H1 (cell line): Measurements from ENCODE around the gene SLC35F6.
"Not testable (repeated sequence)": the region's sequence is repeated elsewhere in the genome, so short reads cannot be mapped to it uniquely, and the experiment has no call there.

Experiments
- CEBPB ChIP-seq: IDR thresholded peaks from 2 replicates; pipeline ENCODE4 v1.6.1; 2012; ENCODE audit warnings: low read depth, low read length
- FOSL1 ChIP-seq: IDR thresholded peaks from 2 replicates; pipeline ENCODE4 v1.6.1; 2011; ENCODE audit warnings: mild to moderate bottlenecking, low read depth, low read length, moderate library complexity; ENCODE audit not compliant: insufficient read depth
- TF ChIP-seq, protein P1 (sequence below), 3 experiments: IDR thresholded peaks; 1 replicate in 2 of 3; 2 replicates in 1 of 3; pipeline versions ENCODE4 v1.5.1 to v1.6.1; 2011; ENCODE audit warnings: low read length in 3 of 3, mild to moderate bottlenecking in 3 of 3, inconsistent platforms in 2 of 3, low read depth in 1 of 3, moderate library complexity in 1 of 3; ENCODE audit not compliant: insufficient read depth in 1 of 3; ENCODE audit errors: control extremely low read depth in 1 of 3

DNA sequence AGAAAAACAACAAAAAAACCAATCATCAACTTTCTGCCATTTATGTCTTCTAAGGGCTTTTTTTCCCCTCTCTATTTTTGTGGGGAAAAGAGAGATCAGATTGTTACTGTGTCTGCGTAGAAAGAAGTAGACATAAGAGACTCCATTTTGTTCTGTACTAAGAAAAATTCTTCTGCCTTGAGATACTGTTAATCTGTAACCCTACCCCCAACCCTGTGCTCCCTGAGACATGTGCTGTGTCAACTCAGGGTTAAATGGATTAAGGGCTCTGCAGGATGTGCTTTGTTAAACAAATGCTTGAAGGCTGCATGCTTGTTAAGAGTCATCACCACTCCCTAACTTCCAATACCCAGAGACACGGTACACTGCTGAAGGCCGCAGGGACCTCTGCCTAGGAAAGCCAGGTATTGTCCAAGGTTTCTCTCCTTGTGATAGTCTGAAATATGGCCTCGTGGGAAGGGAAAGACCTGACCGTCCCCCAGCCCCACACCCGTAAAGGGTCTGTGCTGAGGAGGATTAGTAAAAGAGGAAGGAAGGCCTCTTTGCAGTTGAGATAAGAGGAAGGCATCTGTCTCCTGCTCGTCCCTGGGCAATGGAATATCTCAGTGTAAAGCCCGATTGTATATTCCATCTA is 14.2 kb upstream of the SLC35F6 start:
- not testable (repeated sequence) for TF ChIP-seq CEBPB, FOSL1
- TF ChIP-seq, protein P1, sequence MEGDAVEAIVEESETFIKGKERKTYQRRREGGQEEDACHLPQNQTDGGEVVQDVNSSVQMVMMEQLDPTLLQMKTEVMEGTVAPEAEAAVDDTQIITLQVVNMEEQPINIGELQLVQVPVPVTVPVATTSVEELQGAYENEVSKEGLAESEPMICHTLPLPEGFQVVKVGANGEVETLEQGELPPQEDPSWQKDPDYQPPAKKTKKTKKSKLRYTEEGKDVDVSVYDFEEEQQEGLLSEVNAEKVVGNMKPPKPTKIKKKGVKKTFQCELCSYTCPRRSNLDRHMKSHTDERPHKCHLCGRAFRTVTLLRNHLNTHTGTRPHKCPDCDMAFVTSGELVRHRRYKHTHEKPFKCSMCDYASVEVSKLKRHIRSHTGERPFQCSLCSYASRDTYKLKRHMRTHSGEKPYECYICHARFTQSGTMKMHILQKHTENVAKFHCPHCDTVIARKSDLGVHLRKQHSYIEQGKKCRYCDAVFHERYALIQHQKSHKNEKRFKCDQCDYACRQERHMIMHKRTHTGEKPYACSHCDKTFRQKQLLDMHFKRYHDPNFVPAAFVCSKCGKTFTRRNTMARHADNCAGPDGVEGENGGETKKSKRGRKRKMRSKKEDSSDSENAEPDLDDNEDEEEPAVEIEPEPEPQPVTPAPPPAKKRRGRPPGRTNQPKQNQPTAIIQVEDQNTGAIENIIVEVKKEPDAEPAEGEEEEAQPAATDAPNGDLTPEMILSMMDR (IDR thresholded peaks at IDR 0.05; ENCODE audit: control extremely low read depth in 1 of 3, insufficient read depth in 1 of 3, low read depth in 1 of 3, low read length in 3 of 3): not testable (repeated sequence)
